GM10266 (cell line): ENCODE measurements around the gene PEAK3.

ENCODE experiments used
- DNase-seq: peaks from one replicate; pipeline ENCODE4 v3.0.0; 2012; ENCODE audit errors: extremely low spot score
- TF ChIP-seq, protein P1 (sequence below): IDR thresholded peaks from 2 replicates; pipeline ENCODE4 v1.5.1; 2012; ENCODE audit warnings: mild to moderate bottlenecking, low read depth; ENCODE audit not compliant: control insufficient read depth, insufficient read depth; ENCODE audit errors: missing control alignments

Gene PEAK3

DNA sequence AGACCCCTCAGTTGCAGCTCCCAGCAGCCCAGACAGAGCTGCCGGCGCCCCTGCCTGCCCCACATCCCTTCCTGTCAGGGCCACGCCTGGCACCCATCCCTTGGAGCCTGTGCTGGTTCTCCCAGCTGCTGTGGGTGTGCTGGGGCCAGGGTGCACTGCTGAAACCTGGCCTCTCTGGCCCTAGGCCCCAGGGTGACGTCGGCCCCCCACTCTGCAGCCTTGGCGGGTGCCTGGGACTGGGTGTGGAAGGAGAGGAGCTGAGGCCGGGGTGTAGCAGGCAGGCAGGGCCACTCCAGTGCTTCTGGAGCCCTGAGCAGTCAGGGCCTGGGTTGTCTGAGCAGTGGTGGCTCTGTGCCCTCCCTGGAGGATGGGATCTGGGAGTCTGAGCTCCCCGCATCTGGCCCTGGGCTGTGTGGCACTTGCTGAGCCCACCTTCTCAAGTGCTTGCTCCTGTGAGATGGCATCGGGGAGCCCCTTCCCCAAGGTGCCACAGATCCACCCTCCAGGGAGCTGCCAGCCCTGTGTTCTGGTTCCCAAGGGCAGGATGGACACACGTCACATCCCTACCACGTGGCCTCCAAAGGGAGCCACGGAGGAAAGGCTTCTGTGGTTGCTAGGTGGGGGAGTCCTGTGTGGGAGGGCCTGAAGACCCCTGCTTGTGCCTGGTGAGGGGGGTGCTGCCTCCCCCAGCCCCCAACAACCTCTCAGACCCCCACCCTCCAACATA is 51.0 kb downstream of the PEAK3 start:
- DNase-seq = no peak
- TF ChIP-seq, protein P1, sequence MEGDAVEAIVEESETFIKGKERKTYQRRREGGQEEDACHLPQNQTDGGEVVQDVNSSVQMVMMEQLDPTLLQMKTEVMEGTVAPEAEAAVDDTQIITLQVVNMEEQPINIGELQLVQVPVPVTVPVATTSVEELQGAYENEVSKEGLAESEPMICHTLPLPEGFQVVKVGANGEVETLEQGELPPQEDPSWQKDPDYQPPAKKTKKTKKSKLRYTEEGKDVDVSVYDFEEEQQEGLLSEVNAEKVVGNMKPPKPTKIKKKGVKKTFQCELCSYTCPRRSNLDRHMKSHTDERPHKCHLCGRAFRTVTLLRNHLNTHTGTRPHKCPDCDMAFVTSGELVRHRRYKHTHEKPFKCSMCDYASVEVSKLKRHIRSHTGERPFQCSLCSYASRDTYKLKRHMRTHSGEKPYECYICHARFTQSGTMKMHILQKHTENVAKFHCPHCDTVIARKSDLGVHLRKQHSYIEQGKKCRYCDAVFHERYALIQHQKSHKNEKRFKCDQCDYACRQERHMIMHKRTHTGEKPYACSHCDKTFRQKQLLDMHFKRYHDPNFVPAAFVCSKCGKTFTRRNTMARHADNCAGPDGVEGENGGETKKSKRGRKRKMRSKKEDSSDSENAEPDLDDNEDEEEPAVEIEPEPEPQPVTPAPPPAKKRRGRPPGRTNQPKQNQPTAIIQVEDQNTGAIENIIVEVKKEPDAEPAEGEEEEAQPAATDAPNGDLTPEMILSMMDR = no peak

DNA sequence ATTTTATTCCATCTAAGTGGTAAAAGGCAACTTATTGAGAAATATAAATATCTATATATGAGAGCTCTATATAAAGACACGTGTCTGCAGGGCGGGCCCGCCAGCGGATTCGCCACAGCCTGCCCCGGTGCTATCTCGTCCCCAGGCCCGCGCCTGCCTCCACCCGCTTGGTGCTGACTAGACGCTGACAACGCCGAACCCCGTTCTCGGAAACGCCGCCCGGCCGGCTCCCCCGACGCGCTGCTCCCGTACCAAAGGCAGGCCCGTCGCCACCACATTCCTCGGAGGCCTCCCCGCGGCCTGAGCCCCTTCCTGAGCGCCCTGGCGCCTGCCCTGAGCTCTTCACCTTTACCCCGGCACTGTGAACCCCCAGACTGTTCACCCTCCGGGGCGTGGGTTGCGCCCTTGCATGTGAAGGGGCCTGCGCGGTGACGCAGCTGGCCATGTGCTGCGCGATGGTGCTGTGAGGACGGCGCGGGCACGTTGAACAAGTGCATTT is 51.9 kb downstream of the PEAK3 start:
- no peak for DNase-seq
- TF ChIP-seq, protein P1 = no peak

DNA sequence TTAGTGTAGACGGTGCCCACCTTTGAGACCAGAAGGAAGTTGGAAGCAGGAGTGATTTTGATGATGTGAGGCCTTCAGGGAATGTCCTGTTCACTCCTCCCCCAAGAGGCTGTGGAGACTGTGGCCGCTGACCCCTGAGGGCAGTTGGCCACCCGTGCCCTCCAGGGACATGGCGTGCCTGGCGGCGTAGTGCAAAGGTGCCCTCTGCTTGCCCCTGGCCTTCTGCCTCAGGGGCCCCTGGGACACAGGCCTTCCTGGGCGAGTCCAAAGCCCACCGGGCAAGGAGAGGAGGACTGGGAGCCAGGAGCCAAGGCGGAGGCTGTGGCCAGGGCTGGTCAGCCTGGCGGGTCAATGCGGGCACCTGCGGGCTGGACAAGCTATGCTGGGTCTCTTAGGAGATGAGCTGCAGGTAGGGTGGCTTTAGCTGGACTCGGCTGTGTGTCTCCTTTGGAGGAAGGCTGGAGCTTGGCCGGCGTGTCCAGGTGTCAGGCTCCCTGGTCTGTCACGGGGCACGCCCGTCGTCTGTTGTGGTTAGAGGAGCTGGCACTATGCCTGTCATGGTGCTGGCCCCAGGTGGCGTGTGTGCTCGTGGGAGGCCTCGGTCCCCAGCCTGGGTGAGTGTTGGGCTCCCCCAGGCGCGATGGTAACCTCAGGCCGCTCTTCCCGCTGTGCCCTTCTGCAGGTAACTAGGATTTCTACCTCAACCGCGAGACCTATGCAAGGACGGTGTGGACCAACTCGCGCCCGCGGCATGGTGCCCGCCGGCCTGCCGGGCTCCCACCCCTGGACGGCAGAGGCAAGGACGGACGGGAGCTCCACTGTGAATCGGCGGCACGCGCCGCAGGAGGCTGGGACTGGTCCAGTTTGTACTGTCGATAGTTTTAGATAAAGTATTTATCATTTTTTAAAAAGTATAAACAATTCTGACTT is 52.6 kb downstream of the PEAK3 start:
- DNase-seq = no peak
- TF ChIP-seq, protein P1 = no peak

DNA sequence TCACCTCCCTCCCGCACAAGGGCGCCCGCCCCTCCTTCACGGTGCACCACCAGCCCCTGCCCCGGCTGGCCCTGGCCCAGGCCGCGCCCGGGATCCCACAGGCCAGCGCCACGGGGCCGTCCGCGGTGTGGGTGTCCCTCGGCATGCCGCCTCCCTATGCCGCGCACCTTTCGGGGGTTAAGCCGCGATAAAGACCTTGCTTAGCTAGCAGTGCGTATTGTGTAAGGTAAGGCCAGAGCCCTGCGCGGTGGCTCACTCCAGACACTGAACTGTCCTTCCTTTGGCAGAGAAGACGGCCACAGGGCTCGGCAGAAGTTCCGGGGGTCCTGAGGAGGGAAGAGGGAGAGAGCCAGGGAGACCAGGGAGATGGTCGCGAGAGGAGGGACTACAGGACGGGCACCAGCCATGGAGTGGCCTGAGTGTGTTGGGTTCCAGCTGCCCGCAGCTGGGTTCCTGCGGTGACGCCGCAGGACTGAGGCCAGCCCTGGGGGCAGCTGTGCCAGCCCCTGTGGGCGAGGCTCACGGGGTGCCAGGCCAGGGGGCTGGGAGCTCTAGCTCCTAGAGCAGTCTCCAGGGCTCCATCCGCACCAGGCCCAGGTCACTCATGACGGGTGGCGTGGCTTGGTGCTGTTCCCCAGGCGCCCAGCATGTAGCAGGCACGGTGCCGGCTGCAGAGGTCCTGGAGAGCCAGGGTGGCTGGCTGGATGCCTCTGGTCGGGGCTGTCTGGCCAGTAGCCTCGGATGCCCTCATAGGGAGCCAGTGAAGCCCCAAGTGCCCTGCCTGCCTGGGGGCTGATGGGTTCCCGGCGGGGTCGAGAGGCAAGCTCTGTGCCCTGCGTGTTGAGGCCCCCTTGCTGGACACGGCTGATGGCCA is 53.6 kb downstream of the PEAK3 start:
- TF ChIP-seq, protein P1 = no peak
- DNase-seq = no peak

DNA sequence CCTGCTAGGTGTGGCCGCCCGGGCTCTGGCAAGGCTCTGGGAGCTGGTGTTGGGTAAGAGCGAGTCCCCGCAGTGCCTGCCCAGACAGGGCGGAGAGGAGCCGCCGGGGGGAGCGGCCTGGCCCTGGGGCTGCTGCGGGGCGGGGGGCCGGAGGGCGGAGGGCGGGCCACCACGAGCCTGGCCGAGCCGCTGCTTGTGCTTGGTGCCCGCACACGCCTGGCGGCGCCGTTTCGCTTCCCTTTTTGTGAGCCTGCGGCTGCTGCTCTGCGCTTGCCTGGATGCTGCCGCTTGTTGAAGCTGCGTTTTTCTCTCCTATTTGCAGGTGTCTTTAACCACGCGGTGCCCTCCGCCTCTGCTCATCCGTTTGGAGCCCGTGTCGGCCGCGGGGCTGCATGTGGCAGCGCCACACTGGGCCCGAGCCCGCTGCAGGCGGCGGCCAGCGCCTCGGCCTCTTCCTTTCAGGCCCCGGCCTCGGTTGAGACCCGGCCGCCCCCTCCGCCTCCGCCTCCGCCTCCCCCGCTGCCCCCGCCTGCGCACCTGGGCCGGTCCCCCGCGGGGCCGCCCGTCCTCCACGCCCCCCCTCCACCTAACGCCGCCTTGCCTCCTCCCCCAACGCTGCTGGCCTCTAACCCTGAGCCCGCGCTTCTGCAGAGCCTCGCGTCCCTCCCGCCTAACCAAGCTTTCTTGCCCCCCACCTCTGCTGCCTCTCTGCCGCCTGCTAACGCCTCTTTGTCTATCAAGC is 54.4 kb downstream of the PEAK3 start:
- peak; percentile 82 for DNase-seq
- TF ChIP-seq, protein P1 = peak; percentile 26

DNA sequence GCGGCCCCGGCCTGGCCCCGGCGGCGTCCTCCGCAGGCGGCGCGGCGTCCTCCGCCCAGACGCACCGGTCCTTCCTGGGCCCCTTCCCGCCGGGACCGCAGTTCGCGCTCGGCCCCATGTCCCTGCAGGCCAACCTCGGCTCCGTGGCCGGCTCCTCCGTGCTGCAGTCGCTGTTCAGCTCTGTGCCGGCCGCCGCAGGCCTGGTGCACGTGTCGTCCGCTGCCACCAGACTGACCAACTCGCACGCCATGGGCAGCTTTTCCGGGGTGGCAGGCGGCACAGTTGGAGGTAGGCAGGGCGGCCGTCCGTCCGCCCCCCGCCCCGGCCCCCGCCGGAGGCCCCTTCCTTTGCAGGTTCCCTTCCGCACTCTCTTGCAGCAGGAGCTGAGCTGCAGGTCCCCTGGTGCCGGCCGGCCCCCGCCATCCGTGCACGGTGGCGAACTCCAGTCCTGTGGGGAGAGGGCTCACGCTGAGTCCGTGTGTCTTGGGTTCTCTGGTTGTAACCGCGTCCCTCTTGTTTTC is 55.1 kb downstream of the PEAK3 start:
- TF ChIP-seq, protein P1 = no peak
- DNase-seq = no peak
